H1 (cell line): ENCODE data around the gene INTS7. TPM values are rescaled to one million over a fixed set of nuclear protein-coding genes. Genes with fewer than 3 reads are reported as not detected.
"Not testable (repeated sequence)": the region's sequence is repeated elsewhere in the genome, so short reads cannot be mapped to it uniquely, and the experiment has no call there.

ENCODE experiments used
- CTCF ChIA-PET: fragments of 300-600 bp; sonication (Branson Sonifier 250); formaldehyde crosslinking; loops from one replicate; lab custom pipeline; 2021; ENCODE audit not compliant: partially characterized antibody; lab: Charles Lee
- POLR2A ChIA-PET: fragments of 300-600 bp; sonication (Branson Sonifier 250); formaldehyde crosslinking; loops from one replicate; lab custom pipeline; 2021; ENCODE audit warnings: inconsistent platforms; ENCODE audit not compliant: partially characterized antibody; lab: Charles Lee
- DNase-seq, 2 experiments: peaks; one replicate each; pipeline versions ENCODE4 v3.0.0 to v3.0.0-alpha.2; 2010 to 2022; ENCODE audit warnings: low spot score in 2 of 2, low read depth in 1 of 2, mixed read lengths in 1 of 2
- FAIRE-seq: peaks from 2 replicates; lab custom pipeline; 2011; peaks lifted over from hg19 to GRCh38; lab: Jason Lieb, UNC
- H2AFZ ChIP-seq: 2 replicates; pipeline ENCODE4 v1.8.1; 2012; ENCODE audit warnings: low read length, inconsistent platforms
- H2AK5ac ChIP-seq: 2 replicates; pipeline ENCODE4 v1.6.1; 2013; ENCODE audit warnings: low read depth, low read length
- H2BK120ac ChIP-seq: replicated peaks from 2 replicates; pipeline ENCODE3; 2013; ENCODE audit warnings: low read depth, low read length, inconsistent platforms
- H2BK12ac ChIP-seq: 2 replicates; pipeline ENCODE4 v1.6.1; 2013; ENCODE audit warnings: low read depth, low read length
- H2BK15ac ChIP-seq: 2 replicates; pipeline ENCODE4 v1.6.1; 2013; ENCODE audit warnings: low read length
- H2BK20ac ChIP-seq: 2 replicates; pipeline ENCODE4 v1.6.1; 2013; ENCODE audit warnings: low read length
- H2BK5ac ChIP-seq: 2 replicates; pipeline ENCODE4 v1.6.1; 2013; ENCODE audit warnings: low read depth, low read length
- H3K14ac ChIP-seq: 2 replicates; pipeline ENCODE4 v1.6.1; 2013; ENCODE audit warnings: inconsistent platforms; ENCODE audit not compliant: insufficient read length
- H3K18ac ChIP-seq: 2 replicates; pipeline ENCODE4 v1.6.1; 2013; ENCODE audit warnings: low read length; ENCODE audit errors: extremely low read depth
- H3K23ac ChIP-seq: 2 replicates; pipeline ENCODE4 v1.6.1; 2013; ENCODE audit warnings: inconsistent platforms; ENCODE audit not compliant: insufficient read length
- H3K23me2 ChIP-seq: 2 replicates; pipeline ENCODE4 v1.6.1; 2013; ENCODE audit warnings: low read depth, low read length
- H3K27ac ChIP-seq: 2 replicates; pipeline ENCODE4 v1.6.1; 2011; ENCODE audit warnings: low read depth, low read length, inconsistent platforms
- H3K27me3 ChIP-seq, 4 experiments: replicated peaks in 1 of 4; 1 replicate in 1 of 4; 2 replicates in 3 of 4; pipeline versions ENCODE4 v1.6.1 to v1.8.1; 2011 to 2013; ENCODE audit warnings: low read length in 3 of 4, mild to moderate bottlenecking in 3 of 4, inconsistent platforms in 2 of 4, mixed read lengths in 2 of 4, moderate library complexity in 1 of 4; ENCODE audit not compliant: control insufficient read depth in 3 of 4, insufficient read depth in 3 of 4; ENCODE audit errors: extremely low read depth in 1 of 4
- H3K36me3 ChIP-seq, 4 experiments: 2 replicates each; pipeline versions ENCODE4 v1.6.1 to v1.8.1; 2011 to 2013; ENCODE audit warnings: mild to moderate bottlenecking in 4 of 4, low read length in 3 of 4, moderate library complexity in 2 of 4, control low read depth in 1 of 4, inconsistent platforms in 1 of 4; ENCODE audit not compliant: insufficient read depth in 4 of 4, control insufficient read depth in 2 of 4
- H3K4ac ChIP-seq: replicated peaks from 2 replicates; pipeline ENCODE3; 2013; ENCODE audit warnings: low read length, low read depth, mixed read lengths, inconsistent platforms; ENCODE audit not compliant: insufficient read length
- H3K4me1 ChIP-seq, 4 experiments: replicated peaks in 1 of 4; 1 replicate in 1 of 4; 2 replicates in 3 of 4; pipeline versions ENCODE4 v1.6.1 to v1.8.1; 2011 to 2013; ENCODE audit warnings: low read length in 3 of 4, inconsistent platforms in 2 of 4, mixed read lengths in 1 of 4; ENCODE audit not compliant: insufficient read depth in 4 of 4, control insufficient read depth in 3 of 4
- H3K4me2 ChIP-seq, 2 experiments: 2 replicates each; pipeline versions ENCODE4 v1.6.1 to v1.8.1; 2011 to 2013; ENCODE audit warnings: low read depth in 2 of 2, low read length in 2 of 2, control low read depth in 1 of 2, inconsistent platforms in 1 of 2, mild to moderate bottlenecking in 1 of 2; ENCODE audit not compliant: insufficient read depth in 1 of 2
- H3K4me3 ChIP-seq, 4 experiments: fragments of 200-600, 300-600 bp in 1 of 4; sonication (generic), shearing (Covaris generic), sonication (Bioruptor Twin) in 1 of 4; 2 replicates each; pipeline versions ENCODE4 v1.5.1 to v1.8.1; 2011 to 2016; ENCODE audit warnings: low read length in 4 of 4, low read depth in 3 of 4, control low read depth in 2 of 4, inconsistent platforms in 2 of 4, mild to moderate bottlenecking in 2 of 4, mixed read lengths in 1 of 4, moderate library complexity in 1 of 4; ENCODE audit not compliant: insufficient read depth in 2 of 4; ENCODE audit errors: extremely low read depth in 1 of 4
- H3K56ac ChIP-seq: replicated peaks from 2 replicates; pipeline ENCODE3; 2013; ENCODE audit warnings: low read depth, mild to moderate bottlenecking, mixed read lengths, low read length, inconsistent platforms; ENCODE audit not compliant: insufficient read length
- H3K79me1 ChIP-seq: 2 replicates; pipeline ENCODE4 v1.6.1; 2013; ENCODE audit warnings: low read depth, low read length, control low read depth
- H3K79me2 ChIP-seq, 2 experiments: 2 replicates each; pipeline versions ENCODE4 v1.6.1 to v1.8.1; 2012 to 2013; ENCODE audit warnings: low read length in 2 of 2, mild to moderate bottlenecking in 2 of 2, inconsistent platforms in 1 of 2; ENCODE audit not compliant: insufficient read depth in 2 of 2, control insufficient read depth in 1 of 2
- H3K9ac ChIP-seq, 4 experiments: replicated peaks in 1 of 4; 1 replicate in 1 of 4; 2 replicates in 3 of 4; pipeline versions ENCODE4 v1.6.1 to v1.8.1; 2011 to 2013; ENCODE audit warnings: low read depth in 3 of 4, low read length in 3 of 4, control low read depth in 2 of 4, mild to moderate bottlenecking in 2 of 4, moderate library complexity in 2 of 4, inconsistent platforms in 1 of 4; ENCODE audit errors: extremely low read depth in 1 of 4
- H3K9me3 ChIP-seq, 2 experiments: 2 replicates each; pipeline versions ENCODE4 v1.6.1 to v1.8.1; 2012 to 2013; ENCODE audit warnings: mild to moderate bottlenecking in 2 of 2, moderate library complexity in 2 of 2, control low read depth in 1 of 2, inconsistent platforms in 1 of 2, low read depth in 1 of 2, low read length in 1 of 2, mixed read lengths in 1 of 2; ENCODE audit not compliant: insufficient read depth in 2 of 2
- H4K20me1 ChIP-seq, 2 experiments: replicated peaks in 1 of 2; 2 replicates each; pipeline versions ENCODE3 to v1.8.1; 2011 to 2013; ENCODE audit warnings: inconsistent platforms in 2 of 2, low read length in 2 of 2, mild to moderate bottlenecking in 1 of 2; ENCODE audit not compliant: insufficient read depth in 2 of 2, control insufficient read depth in 1 of 2
- H4K5ac ChIP-seq: 2 replicates; pipeline ENCODE4 v1.6.1; 2013; ENCODE audit warnings: low read length, low read depth, mixed read lengths, inconsistent platforms; ENCODE audit not compliant: insufficient read length
- H4K8ac ChIP-seq: 2 replicates; pipeline ENCODE4 v1.8.0; 2013; ENCODE audit warnings: mild to moderate bottlenecking, moderate library complexity, low read length, inconsistent platforms; ENCODE audit not compliant: insufficient read depth; ENCODE audit errors: extremely low read depth
- H4K91ac ChIP-seq: replicated peaks from 2 replicates; pipeline ENCODE3; 2013; ENCODE audit warnings: low read length, mixed read lengths, inconsistent platforms; ENCODE audit not compliant: insufficient read length
- polyA plus RNA-seq, 7 experiments: library from polyadenylated mRNA; depleted of rRNA in 3 of 7; stranded (reverse) in 5 of 7; unstranded in 2 of 7; fragments of >200 nt in 5 of 7; fragments of 200-250 nt in 2 of 7; gene quantifications; 1 replicate in 5 of 7; 2 replicates in 1 of 7; 4 replicates in 1 of 7; pipeline versions ENCODE4 v1.2.1 to v1.2.3, GENCODE V29; 2011 to 2013; ENCODE audit warnings: missing spikeins in 2 of 7, mixed read lengths in 2 of 7
- total RNA-seq: library from RNA; stranded (reverse); fragmentation: NEBNext Ultra II Directional; extraction: Animal tissue kit (Norgen Biotek cat#: 25700); gene quantifications from 2 replicates; pipeline ENCODE4 v1.2.1, GENCODE V29; 2021

The INTS7 gene
- total and polyA plus RNA-seq, 2 of the 8 experiments (the other 6 are each of a cell fraction or from before 2014, with no cell fraction given), result 15.2 to 22.4 TPM

DNA sequence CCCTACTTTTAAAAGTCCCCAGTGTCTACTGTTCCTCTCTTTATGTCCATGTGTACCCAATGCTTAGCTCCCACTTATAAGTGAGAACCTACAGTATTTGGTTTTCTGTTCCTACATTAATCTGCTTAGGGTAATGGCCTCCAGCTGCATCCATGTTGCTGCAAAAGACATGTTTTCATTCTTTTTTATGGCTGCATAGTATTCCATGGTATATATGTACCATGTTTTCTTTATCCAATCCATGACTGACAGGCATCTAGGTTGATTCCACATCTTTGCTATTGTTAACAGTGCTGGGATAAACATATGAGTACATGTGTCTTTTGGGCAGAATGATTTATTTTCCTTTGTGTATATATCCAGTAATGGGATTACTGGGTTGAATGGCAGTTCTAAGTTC is 12.4 kb downstream of the INTS7 start:
- H3K9ac ChIP-seq, H3K27ac ChIP-seq, H2BK5ac ChIP-seq, H4K8ac ChIP-seq, H3K4ac ChIP-seq, H3K4me3 ChIP-seq, H3K36me3 ChIP-seq, H2AFZ ChIP-seq, H3K9me3 ChIP-seq, H2BK12ac ChIP-seq, H2BK120ac ChIP-seq, H4K5ac ChIP-seq, H3K18ac ChIP-seq, H3K27me3 ChIP-seq, H3K4me2 ChIP-seq, H2AK5ac ChIP-seq, DNase-seq, H3K79me1 ChIP-seq, H4K20me1 ChIP-seq, FAIRE-seq, H3K23ac ChIP-seq, H3K14ac ChIP-seq, H3K56ac ChIP-seq, H4K91ac ChIP-seq, H2BK15ac ChIP-seq, H3K4me1 ChIP-seq, POLR2A ChIA-PET, H2BK20ac ChIP-seq, H3K23me2 ChIP-seq: not testable (repeated sequence)
- CTCF ChIA-PET, result interaction anchor here (1.8 to 2.2 kb wide), 2 partner anchors 10 to 12 kb away, joined by 8 to 9 read pairs; partner anchors contain the start of genes DTL and INTS7
- H3K79me2 ChIP-seq, result peaks cover 0 to 55% of the 10 kb centered on the region in 2 experiments; a peak in 2 of 4 replicates
